ENCODE results near the gene P3R3URF.

The P3R3URF gene

DNA sequence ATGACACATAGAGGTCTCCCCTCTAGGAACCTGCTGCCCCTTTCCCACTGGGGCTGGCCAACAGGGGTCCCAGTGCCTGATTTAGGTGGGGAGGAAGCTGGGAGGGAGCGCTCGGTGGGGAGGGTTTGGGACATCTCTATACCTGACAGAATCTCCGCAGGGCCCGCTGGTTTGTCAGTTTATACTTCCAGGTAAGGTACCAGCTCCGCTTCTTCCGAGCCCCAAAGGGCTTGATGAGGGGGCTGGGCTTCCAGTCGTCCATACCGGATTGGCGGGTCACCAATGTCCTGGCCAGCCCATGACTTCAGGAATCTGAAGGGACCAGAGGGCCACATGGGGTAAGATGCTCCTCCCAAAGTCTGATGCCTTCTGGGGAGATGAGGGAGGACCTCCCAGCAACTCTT, 21.3 kb upstream of the P3R3URF start:
- in situ Hi-C loops (cut with MboI; ENCODE audit: low sequenced_read_pairs, unreplicated experiment) = no loop called here
- no peak for DNase-seq (ENCODE audit: low spot score)
- TF ChIP-seq, protein P1, sequence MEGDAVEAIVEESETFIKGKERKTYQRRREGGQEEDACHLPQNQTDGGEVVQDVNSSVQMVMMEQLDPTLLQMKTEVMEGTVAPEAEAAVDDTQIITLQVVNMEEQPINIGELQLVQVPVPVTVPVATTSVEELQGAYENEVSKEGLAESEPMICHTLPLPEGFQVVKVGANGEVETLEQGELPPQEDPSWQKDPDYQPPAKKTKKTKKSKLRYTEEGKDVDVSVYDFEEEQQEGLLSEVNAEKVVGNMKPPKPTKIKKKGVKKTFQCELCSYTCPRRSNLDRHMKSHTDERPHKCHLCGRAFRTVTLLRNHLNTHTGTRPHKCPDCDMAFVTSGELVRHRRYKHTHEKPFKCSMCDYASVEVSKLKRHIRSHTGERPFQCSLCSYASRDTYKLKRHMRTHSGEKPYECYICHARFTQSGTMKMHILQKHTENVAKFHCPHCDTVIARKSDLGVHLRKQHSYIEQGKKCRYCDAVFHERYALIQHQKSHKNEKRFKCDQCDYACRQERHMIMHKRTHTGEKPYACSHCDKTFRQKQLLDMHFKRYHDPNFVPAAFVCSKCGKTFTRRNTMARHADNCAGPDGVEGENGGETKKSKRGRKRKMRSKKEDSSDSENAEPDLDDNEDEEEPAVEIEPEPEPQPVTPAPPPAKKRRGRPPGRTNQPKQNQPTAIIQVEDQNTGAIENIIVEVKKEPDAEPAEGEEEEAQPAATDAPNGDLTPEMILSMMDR (IDR thresholded peaks at IDR 0.05; ENCODE audit: borderline replicate concordance, control extremely low read depth, extremely low read depth, insufficient read depth, missing control alignments) = no peak

DNA sequence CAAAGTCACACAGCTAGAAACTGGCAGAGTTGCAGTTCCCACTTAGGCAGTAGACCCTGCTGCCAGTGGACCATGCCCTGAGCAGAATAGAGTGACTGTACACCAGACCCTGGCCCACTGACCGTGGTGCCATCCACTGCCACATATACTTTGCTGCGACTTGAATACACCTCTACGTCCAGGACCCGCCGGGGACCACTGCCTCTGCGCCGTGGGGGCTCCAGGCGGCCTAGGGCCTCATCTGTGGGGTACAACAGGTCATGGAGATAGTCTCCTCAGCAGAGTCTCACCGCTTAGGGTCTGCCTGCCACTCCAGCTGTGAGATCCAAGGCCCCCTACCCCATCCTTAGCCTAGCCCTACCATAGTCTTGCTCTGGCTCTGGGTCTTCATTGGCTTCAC, 20.3 kb upstream of the P3R3URF start:
- TF ChIP-seq, protein P1 (IDR thresholded peaks at IDR 0.05; ENCODE audit: borderline replicate concordance, control extremely low read depth, extremely low read depth, insufficient read depth, missing control alignments) = no peak
- in situ Hi-C loops (cut with MboI; ENCODE audit: low sequenced_read_pairs, unreplicated experiment) = no loop called here

DNA sequence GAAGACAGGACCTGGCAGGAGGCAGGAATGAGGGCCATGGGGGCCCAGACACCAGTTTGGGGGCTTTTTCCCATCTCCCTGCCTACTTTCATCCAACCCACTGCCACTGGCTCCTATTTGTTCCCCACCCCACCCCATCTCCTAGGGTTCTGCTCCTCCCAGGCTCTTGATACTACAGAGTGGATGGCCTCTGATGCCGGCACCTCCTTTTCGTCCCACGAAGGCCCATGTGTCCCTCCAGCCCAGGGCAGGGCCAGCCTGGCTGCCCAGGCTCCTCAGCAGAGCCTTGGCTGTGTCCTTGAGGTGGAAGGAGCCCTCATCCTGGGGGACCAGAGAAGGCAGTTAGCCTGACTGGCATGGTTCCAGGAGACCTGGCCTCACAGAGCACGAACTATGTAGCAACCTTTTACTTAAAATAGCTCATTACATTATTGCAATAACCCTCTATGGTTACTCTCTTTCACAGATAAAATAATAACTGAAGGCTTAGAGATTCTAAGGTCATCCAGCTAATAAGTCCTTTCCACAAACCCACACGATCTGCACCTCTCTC, 18.4 kb upstream of the P3R3URF start:
- no peak for DNase-seq (ENCODE audit: low spot score)
- TF ChIP-seq, protein P1 (IDR thresholded peaks at IDR 0.05; ENCODE audit: borderline replicate concordance, control extremely low read depth, extremely low read depth, insufficient read depth, missing control alignments) = no peak
- in situ Hi-C loops (cut with MboI; ENCODE audit: low sequenced_read_pairs, unreplicated experiment) = no loop called here

More for the DNA sequence above, 20.3 kb upstream of the P3R3URF start:
- no peak for DNase-seq (ENCODE audit: low spot score)

DNA sequence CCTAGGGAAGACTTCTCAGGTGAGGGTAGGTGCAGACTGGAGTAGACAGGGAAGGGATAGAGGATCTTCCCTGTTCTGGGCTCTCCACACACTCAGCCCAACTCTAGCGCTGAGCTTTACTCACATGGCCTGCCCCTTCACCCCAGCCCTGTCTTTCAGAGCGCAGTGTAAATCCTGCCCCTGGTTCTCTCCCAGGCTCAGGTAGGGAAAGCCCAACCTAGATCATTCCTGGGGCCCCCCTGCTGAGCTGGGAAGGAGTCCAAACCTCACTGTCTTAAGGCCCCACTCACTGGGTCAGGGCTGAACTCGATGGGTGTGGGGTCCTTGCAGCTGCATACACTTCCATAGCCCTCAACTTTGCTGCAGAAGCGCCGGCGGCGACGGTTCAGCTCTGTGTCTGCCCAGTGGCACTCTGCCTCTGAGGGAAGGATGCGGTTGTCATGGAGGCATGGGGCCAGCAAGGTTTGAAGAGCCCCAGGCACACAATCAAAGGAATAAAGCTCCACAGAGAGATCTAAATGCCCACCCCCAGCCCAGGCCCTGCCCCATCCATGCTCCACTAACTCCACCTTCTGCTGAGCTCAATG, 17.8 kb upstream of the P3R3URF start:
- no peak for DNase-seq (ENCODE audit: low spot score)
- in situ Hi-C loops (cut with MboI; ENCODE audit: low sequenced_read_pairs, unreplicated experiment) = no loop called here

DNA sequence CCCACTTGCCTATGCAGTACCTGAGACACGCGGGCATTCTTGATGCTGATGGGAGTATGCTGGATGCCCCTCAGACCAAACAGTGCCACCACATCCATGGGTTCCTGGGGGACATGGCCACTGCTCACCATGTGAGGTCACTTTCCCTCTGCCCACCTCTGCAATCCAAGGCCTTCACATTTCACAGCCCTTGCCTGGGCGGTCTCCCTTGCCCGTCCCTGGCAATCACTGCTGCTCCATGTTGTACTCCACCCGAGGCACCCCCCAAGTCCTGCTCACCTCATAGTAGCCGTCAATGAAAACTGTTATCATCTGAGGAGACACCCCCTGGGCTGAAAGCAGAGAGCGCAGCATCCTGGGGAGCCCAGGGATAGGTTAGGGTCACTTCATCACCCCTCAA, 17.0 kb upstream of the P3R3URF start:
- TF ChIP-seq, protein P1 (IDR thresholded peaks at IDR 0.05; ENCODE audit: borderline replicate concordance, control extremely low read depth, extremely low read depth, insufficient read depth, missing control alignments) = no peak
- in situ Hi-C loops (cut with MboI; ENCODE audit: low sequenced_read_pairs, unreplicated experiment) = no loop called here
- no peak for DNase-seq (ENCODE audit: low spot score)

More for the DNA sequence above, 17.8 kb upstream of the P3R3URF start:
- TF ChIP-seq, protein P1 (IDR thresholded peaks at IDR 0.05; ENCODE audit: borderline replicate concordance, control extremely low read depth, extremely low read depth, insufficient read depth, missing control alignments) = no peak

DNA sequence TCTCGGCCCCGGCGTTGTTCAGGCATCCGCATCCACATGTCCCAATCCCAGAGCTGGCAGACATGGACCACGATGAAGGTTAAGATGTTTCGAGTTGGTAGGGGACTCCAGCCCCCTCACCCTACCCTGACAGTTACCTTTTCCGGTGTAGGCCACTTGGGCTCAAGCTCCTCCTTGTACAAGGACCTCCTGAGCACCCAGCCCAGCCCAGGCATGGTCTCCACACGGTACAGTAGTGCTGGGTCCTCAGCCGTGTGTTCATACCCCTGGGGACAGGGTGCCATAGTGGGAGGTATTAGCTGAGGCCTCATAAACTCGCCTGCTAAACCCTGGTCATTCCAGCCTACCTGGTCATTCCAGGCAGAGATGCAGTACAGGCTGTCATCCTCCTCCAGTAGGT, 15.9 kb upstream of the P3R3URF start:
- no peak for DNase-seq (ENCODE audit: low spot score)
- in situ Hi-C loops (cut with MboI; ENCODE audit: low sequenced_read_pairs, unreplicated experiment) = no loop called here
- TF ChIP-seq, protein P1 (IDR thresholded peaks at IDR 0.05; ENCODE audit: borderline replicate concordance, control extremely low read depth, extremely low read depth, insufficient read depth, missing control alignments) = no peak
